T1000 (cell line): ENCODE results near the gene C16orf95.

Source experiments
- DNase-seq: peaks from one replicate; lab custom pipeline; 2025; ENCODE audit warnings: mixed read lengths; lab: John Stamatoyannopoulos, UW

C16orf95 gene

GRCh38 chr16:87332150-87332549 is 15.0 kb upstream of the C16orf95 start:
- no peak for DNase-seq

GRCh38 chr16:87331241-87331801 is 14.1 kb upstream of the C16orf95 start:
- no peak for DNase-seq

- no peak for DNase-seq
These were observed 13.5 kb upstream of the C16orf95 start for GRCh38 chr16:87330646-87331045.

GRCh38 chr16:87330257-87330624 is 13.0 kb upstream of the C16orf95 start:
- DNase-seq: no peak

- DNase-seq: no peak
These were observed 12.5 kb upstream of the C16orf95 start for GRCh38 chr16:87329436-87330256.

- DNase-seq: no peak
These were observed 11.7 kb upstream of the C16orf95 start for GRCh38 chr16:87328846-87329245.

GRCh38 chr16:87327798-87328495 is 10.8 kb upstream of the C16orf95 start:
- DNase-seq: no peak

GRCh38 chr16:87326151-87326571 is 9.0 kb upstream of the C16orf95 start:
- DNase-seq: no peak

GRCh38 chr16:87325423-87325858 is 8.2 kb upstream of the C16orf95 start:
- no peak for DNase-seq

GRCh38 chr16:87324411-87325275 is 7.5 kb upstream of the C16orf95 start:
- no peak for DNase-seq

- DNase-seq: no peak
These were observed 6.7 kb upstream of the C16orf95 start for GRCh38 chr16:87323727-87324410.

GRCh38 chr16:87322833-87323726 is 5.9 kb upstream of the C16orf95 start:
- DNase-seq: no peak

GRCh38 chr16:87322360-87322759 is 5.2 kb upstream of the C16orf95 start:
- no peak for DNase-seq

GRCh38 chr16:87321336-87322107 is 4.3 kb upstream of the C16orf95 start:
- DNase-seq: no peak

- DNase-seq: no peak
These were observed 3.5 kb upstream of the C16orf95 start for GRCh38 chr16:87320510-87321227.

- no peak for DNase-seq
These were observed 2.9 kb upstream of the C16orf95 start for GRCh38 chr16:87319997-87320491.

GRCh38 chr16:87319011-87319410 is 1.8 kb upstream of the C16orf95 start:
- no peak for DNase-seq

- DNase-seq: no peak
These were observed 805 bp upstream of the C16orf95 start for GRCh38 chr16:87317750-87318644.
